PC-9 (cell line): ENCODE measurements around the gene TMEM45A.

Experiments used
- EZH2 ChIP-seq: fragments of 200-600 bp; sonication (generic); IDR thresholded peaks from 2 replicates; pipeline ENCODE4 v1.8.0; 2017; ENCODE audit warnings: antibody characterized with exemption, low read depth
- TF ChIP-seq, protein P1 (sequence below): fragments of 200-600 bp; sonication (generic); conservative IDR thresholded peaks from 2 replicates; pipeline ENCODE4 v1.6.1; 2017; ENCODE audit warnings: mixed run types, antibody characterized with exemption, mild to moderate bottlenecking, moderate library complexity

GRCh38 chr3:100602506-100603444, 110.4 kb downstream of the TMEM45A start:
- TF ChIP-seq, protein P1, sequence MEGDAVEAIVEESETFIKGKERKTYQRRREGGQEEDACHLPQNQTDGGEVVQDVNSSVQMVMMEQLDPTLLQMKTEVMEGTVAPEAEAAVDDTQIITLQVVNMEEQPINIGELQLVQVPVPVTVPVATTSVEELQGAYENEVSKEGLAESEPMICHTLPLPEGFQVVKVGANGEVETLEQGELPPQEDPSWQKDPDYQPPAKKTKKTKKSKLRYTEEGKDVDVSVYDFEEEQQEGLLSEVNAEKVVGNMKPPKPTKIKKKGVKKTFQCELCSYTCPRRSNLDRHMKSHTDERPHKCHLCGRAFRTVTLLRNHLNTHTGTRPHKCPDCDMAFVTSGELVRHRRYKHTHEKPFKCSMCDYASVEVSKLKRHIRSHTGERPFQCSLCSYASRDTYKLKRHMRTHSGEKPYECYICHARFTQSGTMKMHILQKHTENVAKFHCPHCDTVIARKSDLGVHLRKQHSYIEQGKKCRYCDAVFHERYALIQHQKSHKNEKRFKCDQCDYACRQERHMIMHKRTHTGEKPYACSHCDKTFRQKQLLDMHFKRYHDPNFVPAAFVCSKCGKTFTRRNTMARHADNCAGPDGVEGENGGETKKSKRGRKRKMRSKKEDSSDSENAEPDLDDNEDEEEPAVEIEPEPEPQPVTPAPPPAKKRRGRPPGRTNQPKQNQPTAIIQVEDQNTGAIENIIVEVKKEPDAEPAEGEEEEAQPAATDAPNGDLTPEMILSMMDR: no peak
- no peak for TF ChIP-seq EZH2
